Neural cell (in vitro differentiated cells): Measurements from ENCODE around the gene MTERF1. TPM values are rescaled to one million over a fixed set of nuclear protein-coding genes. Genes with fewer than 3 reads are reported as not detected.

Source experiments
- H2AFZ ChIP-seq: fragments of 200-600, 300-800 bp; sonication (generic), shearing (Covaris generic); 2 replicates; pipeline ENCODE4 v1.6.0; 2014; ENCODE audit warnings: low read depth, mild to moderate bottlenecking, antibody characterized with exemption, low read length, moderate library complexity
- H3F3A ChIP-seq: fragments of 200-600 bp; shearing (Covaris generic); 2 replicates; pipeline ENCODE4 v1.6.1; 2016; ENCODE audit warnings: mild to moderate bottlenecking, moderate library complexity, mixed read lengths, antibody characterized with exemption, low read length; ENCODE audit not compliant: insufficient read depth, poor library complexity, severe bottlenecking
- H3K27ac ChIP-seq: fragments of 200-600, 300-800 bp; sonication (generic), shearing (Covaris generic); 2 replicates; pipeline ENCODE4 v1.5.1; 2014; ENCODE audit warnings: mild to moderate bottlenecking, low read length, moderate library complexity
- H3K27me3 ChIP-seq: fragments of 300-800, 200-600 bp; sonication (generic), shearing (Covaris generic); 2 replicates; pipeline ENCODE4 v1.6.0; 2014; ENCODE audit warnings: mild to moderate bottlenecking, low read depth, low read length, moderate library complexity; ENCODE audit not compliant: insufficient read depth
- H3K36me3 ChIP-seq: fragments of 300-800, 200-600 bp; sonication (generic), shearing (Covaris generic); 2 replicates; pipeline ENCODE4 v1.5.1; 2014; ENCODE audit warnings: mild to moderate bottlenecking, antibody characterized with exemption, low read length, moderate library complexity; ENCODE audit not compliant: insufficient read depth
- H3K4me2 ChIP-seq: fragments of 300-800, 200-600 bp; sonication (generic), shearing (Covaris generic); 2 replicates; pipeline ENCODE4 v1.6.0; 2014; ENCODE audit warnings: mild to moderate bottlenecking, low read length
- H3K4me3 ChIP-seq: fragments of 300-800, 200-600 bp; sonication (generic), shearing (Covaris generic); 2 replicates; pipeline ENCODE4 v1.5.1; 2014; ENCODE audit warnings: mild to moderate bottlenecking, low read length, moderate library complexity
- H3K79me2 ChIP-seq: fragments of 200-600 bp; shearing (Covaris generic); replicated peaks from 2 replicates; pipeline ENCODE4 v1.6.0; 2014; ENCODE audit warnings: mild to moderate bottlenecking, low read length, moderate library complexity; ENCODE audit not compliant: insufficient read depth
- H3K9ac ChIP-seq: fragments of 300-800, 200-600 bp; sonication (generic), shearing (Covaris generic); 2 replicates; pipeline ENCODE4 v1.6.1; 2016; ENCODE audit warnings: mild to moderate bottlenecking, low read length, mixed read lengths
- H3K9me2 ChIP-seq: fragments of 200-600 bp; shearing (Covaris generic); 2 replicates; pipeline ENCODE4 v1.6.1; 2016; ENCODE audit warnings: mild to moderate bottlenecking, low read length, mixed read lengths; ENCODE audit not compliant: insufficient read depth
- H3K9me3 ChIP-seq: fragments of 200-600, 300-800 bp; sonication (generic), shearing (Covaris generic); 2 replicates; pipeline ENCODE4 v1.6.1; 2016; ENCODE audit warnings: mild to moderate bottlenecking, mixed run types, low read length, moderate library complexity, mixed read lengths
- H4K20me1 ChIP-seq: fragments of 200-600 bp; shearing (Covaris generic); 2 replicates; pipeline ENCODE4 v1.6.1; 2016; ENCODE audit warnings: mild to moderate bottlenecking, mixed run types; ENCODE audit not compliant: insufficient read depth
- CTCF ChIP-seq: fragments of 450-650 bp; IDR thresholded peaks from 2 replicates; pipeline ENCODE4 v1.5.1; 2014; ENCODE audit warnings: antibody characterized with exemption, mild to moderate bottlenecking, moderate library complexity; ENCODE audit not compliant: poor library complexity, severe bottlenecking
- EP300 ChIP-seq: fragments of 450-650 bp; conservative IDR thresholded peaks from 2 replicates; pipeline ENCODE4 v1.6.1; 2014; ENCODE audit warnings: antibody characterized with exemption, mild to moderate bottlenecking, moderate library complexity; ENCODE audit not compliant: poor library complexity, severe bottlenecking
- EZH2 ChIP-seq: fragments of 200-600, 300-800 bp; shearing (Covaris generic), sonication (generic); IDR thresholded peaks from 2 replicates; pipeline ENCODE4 v1.6.1; 2014; ENCODE audit warnings: antibody characterized with exemption, low read length, borderline replicate concordance, mild to moderate bottlenecking; ENCODE audit not compliant: insufficient read depth, poor library complexity, severe bottlenecking
- MXI1 ChIP-seq: fragments of 450-650 bp; conservative IDR thresholded peaks from 2 replicates; pipeline ENCODE4 v1.6.1; 2014; ENCODE audit warnings: antibody characterized with exemption, mild to moderate bottlenecking; ENCODE audit not compliant: poor library complexity, severe bottlenecking
- POLR2AphosphoS5 ChIP-seq: IDR thresholded peaks from 2 replicates; pipeline ENCODE4 v1.6.1; 2012
- RAD21 ChIP-seq: fragments of 450-650 bp; conservative IDR thresholded peaks from 2 replicates; pipeline ENCODE4 v1.6.1; 2014; ENCODE audit warnings: antibody characterized with exemption, mild to moderate bottlenecking, moderate library complexity
- REST ChIP-seq: IDR thresholded peaks from 2 replicates; pipeline ENCODE4 v1.6.1; 2012; ENCODE audit warnings: borderline replicate concordance
- SMC3 ChIP-seq: fragments of 450-650 bp; conservative IDR thresholded peaks from 2 replicates; pipeline ENCODE4 v1.6.1; 2014; ENCODE audit warnings: antibody characterized with exemption, mild to moderate bottlenecking, moderate library complexity; ENCODE audit not compliant: poor library complexity
- TAF1 ChIP-seq: IDR thresholded peaks from 2 replicates; pipeline ENCODE4 v1.6.1; 2012; ENCODE audit warnings: low read depth
- polyA plus RNA-seq: library from polyadenylated mRNA; depleted of rRNA; stranded (reverse); fragments of >200 nt; gene quantifications from 2 replicates; pipeline ENCODE4 v1.2.3, GENCODE V29; 2014

MTERF1 gene
- polyA plus RNA-seq, 1 donor from 2014 or later: 22.9 TPM

GRCh38 chr7:91910171-91910570 lies 29.7 kb upstream of the MTERF1 start:
- no peak overlapping the region for H3K9ac ChIP-seq
- H3K27me3 ChIP-seq: no peaks in the 10 kb centered on the region
- no peak overlapping the region for H3K4me2 ChIP-seq
- H3K9me3 ChIP-seq: no peaks in the 10 kb centered on the region
- no peaks in the 10 kb centered on the region for H3K9me2 ChIP-seq
- no peaks in the 10 kb centered on the region for H3F3A ChIP-seq
- no peak for TF ChIP-seq SMC3
- TF ChIP-seq EZH2: no peak
- no peak for TF ChIP-seq POLR2AphosphoS5
- no peak for TF ChIP-seq RAD21
- no peak for TF ChIP-seq REST
- no peak overlapping the region for H2AFZ ChIP-seq
- no peak overlapping the region for H3K4me3 ChIP-seq
- H4K20me1 ChIP-seq: no peaks in the 10 kb centered on the region
- H3K79me2 ChIP-seq: no peaks in the 10 kb centered on the region
- no peak overlapping the region for H3K27ac ChIP-seq
- H3K36me3 ChIP-seq: no peaks in the 10 kb centered on the region

DNA sequence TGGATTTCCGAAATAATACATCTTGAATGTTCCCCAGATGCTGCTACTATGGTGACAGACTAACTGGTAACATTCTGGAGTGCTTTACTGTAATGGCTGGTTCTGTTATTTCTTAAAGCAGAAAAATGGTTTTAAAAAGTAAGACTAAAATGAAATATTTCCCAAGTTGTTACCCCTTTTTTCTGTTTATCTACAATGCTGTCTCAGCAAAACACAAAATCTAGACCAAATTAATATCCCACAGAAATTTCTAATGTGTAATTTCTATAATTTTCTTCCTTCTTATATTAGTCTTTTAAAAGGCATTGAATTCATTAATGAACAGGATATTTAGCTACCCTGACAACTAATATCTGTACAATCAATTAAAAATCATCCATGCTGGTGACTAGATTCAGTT lies 19.1 kb upstream of the MTERF1 start:
- H3K9me2 ChIP-seq: no peaks in the 10 kb centered on the region
- no peak overlapping the region for H3K27ac ChIP-seq
- no peak overlapping the region for H3K4me3 ChIP-seq
- H2AFZ ChIP-seq: no peak overlapping the region
- no peaks in the 10 kb centered on the region for H3K9me3 ChIP-seq
- no peaks in the 10 kb centered on the region for H3K79me2 ChIP-seq
- no peaks in the 10 kb centered on the region for H4K20me1 ChIP-seq
- H3K4me2 ChIP-seq: no peak overlapping the region
- H3K9ac ChIP-seq: no peak overlapping the region
- TF ChIP-seq RAD21 (no peak), MXI1 (no peak), TAF1 (no peak), EZH2 (no peak), EP300 (no peak), SMC3 (no peak), POLR2AphosphoS5 (no peak), REST (no peak), CTCF (no peak)
- H3K36me3 ChIP-seq: no peaks in the 10 kb centered on the region
- no peaks in the 10 kb centered on the region for H3F3A ChIP-seq
- no peaks in the 10 kb centered on the region for H3K27me3 ChIP-seq
